Measurements from ENCODE around the gene MDM2. TPM values are rescaled to one million over a fixed set of nuclear protein-coding genes. Genes with fewer than 3 reads are reported as not detected.
"Not testable (repeated sequence)": the region's sequence is repeated elsewhere in the genome, so short reads cannot be mapped to it uniquely, and the experiment has no call there.

Gene MDM2
- total RNA-seq, 1 experiment from 2014 or later, result 159 TPM

GRCh38 chr12:68839183-68840147 lies 31.5 kb downstream of the MDM2 start:
- Mint-ChIP-seq H3K9me3 (no peaks in the 10 kb centered on the region), H3K4me3 (no peak overlapping the region), H3K27ac (no peak overlapping the region), H3K36me3 (ENCODE audit: insufficient read depth in 1 of 3, low read depth in 3 of 3) (peaks cover 18 to 78% (median 59%) of the 10 kb centered on the region in 3 experiments), H3K4me1 (peaks cover 0 to 12% of the 10 kb centered on the region in 2 experiments; a peak in 3 of 4 replicates), H3K27me3 (ENCODE audit: low read depth) (no peaks in the 10 kb centered on the region)
- no peak overlapping the region for H2BK15ac ChIP-seq (ENCODE audit: low read depth, low read length)
- no peak overlapping the region for H2BK12ac ChIP-seq (ENCODE audit: insufficient read length, low read depth, low read length)
- H4K8ac ChIP-seq (replicated peaks; ENCODE audit: insufficient read length, low read depth, low read length), result no peak overlapping the region
- no peak overlapping the region for H2AFZ ChIP-seq (ENCODE audit: low read length)
- H3K14ac ChIP-seq (ENCODE audit: insufficient read depth, low read length), result no peak overlapping the region
- H3K9ac ChIP-seq (ENCODE audit: extremely low read depth, insufficient read length, low read length), result no peak overlapping the region
- no peak overlapping the region for H2BK5ac ChIP-seq (ENCODE audit: insufficient read length, low read length)
- H3K4me1 ChIP-seq (ENCODE audit: insufficient read depth, low read length), result no peaks in the 10 kb centered on the region
- no CpG with 5 or more reads among the region's 2 CpGs for WGBS (ENCODE audit: extremely low coverage, insufficient read length, low lambda C conversion rate)
- no peak overlapping the region for H2AK5ac ChIP-seq (ENCODE audit: insufficient read length, low read length)
- H3K9me3 ChIP-seq (ENCODE audit: control insufficient read depth, low read depth, low read length), result no peaks in the 10 kb centered on the region
- no peak for DNase-seq
- H3K23ac ChIP-seq (ENCODE audit: insufficient read length, low read depth, low read length), result no peak overlapping the region
- no peaks in the 10 kb centered on the region for H4K20me1 ChIP-seq (ENCODE audit: control insufficient read depth, insufficient read depth, insufficient read length)
- H3K23me2 ChIP-seq (ENCODE audit: insufficient read length, low read depth, low read length, poor library complexity, severe bottlenecking), result no peaks in the 10 kb centered on the region
- no peak overlapping the region for H4K91ac ChIP-seq (ENCODE audit: insufficient read length, low read depth, low read length)
- H3T11ph ChIP-seq (ENCODE audit: low read length), result no peak overlapping the region
- TF ChIP-seq CTCF (conservative IDR thresholded peaks at IDR 0.05), result no peak
- H2BK120ac ChIP-seq (ENCODE audit: low read depth, low read length, poor library complexity, severe bottlenecking), result no peak overlapping the region
- no peaks in the 10 kb centered on the region for H3K27me3 ChIP-seq (ENCODE audit: insufficient read depth, low read length)
- H3K79me1 ChIP-seq (ENCODE audit: insufficient read depth, low read depth, low read length, poor library complexity, severe bottlenecking), result no peaks in the 10 kb centered on the region
- no peak overlapping the region for H4K5ac ChIP-seq (ENCODE audit: insufficient read length, low read depth, low read length)
- no peak overlapping the region for H3K27ac ChIP-seq (ENCODE audit: insufficient read length, low read depth, low read length)
- H2BK20ac ChIP-seq (ENCODE audit: low read depth, low read length, poor library complexity, severe bottlenecking), result no peak overlapping the region
- no peak overlapping the region for H3K4ac ChIP-seq (ENCODE audit: low read depth, low read length)
- H3K18ac ChIP-seq (ENCODE audit: insufficient read length, low read depth, low read length), result no peak overlapping the region
- H3K4me2 ChIP-seq (ENCODE audit: insufficient read depth, insufficient read length, low read length), result no peak overlapping the region
- no peak overlapping the region for H3K56ac ChIP-seq (ENCODE audit: insufficient read length, low read depth, low read length)
- H3K79me2 ChIP-seq (ENCODE audit: insufficient read depth, low read length), result no peaks in the 10 kb centered on the region

- H3K4ac ChIP-seq (ENCODE audit: low read depth, low read length); H3K56ac ChIP-seq (ENCODE audit: insufficient read length, low read depth, low read length); H2AFZ ChIP-seq (ENCODE audit: low read length); H2BK5ac ChIP-seq (ENCODE audit: insufficient read length, low read length); H3K27me3 ChIP-seq (ENCODE audit: insufficient read depth, low read length); H3K23me2 ChIP-seq (ENCODE audit: insufficient read length, low read depth, low read length, poor library complexity, severe bottlenecking); H3K27me3 Mint-ChIP-seq (ENCODE audit: low read depth); H4K8ac ChIP-seq (replicated peaks; ENCODE audit: insufficient read length, low read depth, low read length); H3K27ac ChIP-seq (ENCODE audit: insufficient read length, low read depth, low read length); H3K9me3 Mint-ChIP-seq; H3K4me2 ChIP-seq (ENCODE audit: insufficient read depth, insufficient read length, low read length); H3K79me1 ChIP-seq (ENCODE audit: insufficient read depth, low read depth, low read length, poor library complexity, severe bottlenecking); DNase-seq; H2BK12ac ChIP-seq (ENCODE audit: insufficient read length, low read depth, low read length); H4K5ac ChIP-seq (ENCODE audit: insufficient read length, low read depth, low read length); H3K79me2 ChIP-seq (ENCODE audit: insufficient read depth, low read length); H3K14ac ChIP-seq (ENCODE audit: insufficient read depth, low read length); H3K23ac ChIP-seq (ENCODE audit: insufficient read length, low read depth, low read length); H2AK5ac ChIP-seq (ENCODE audit: insufficient read length, low read length); H4K20me1 ChIP-seq (ENCODE audit: control insufficient read depth, insufficient read depth, insufficient read length); H4K91ac ChIP-seq (ENCODE audit: insufficient read length, low read depth, low read length); H3K4me1 ChIP-seq (ENCODE audit: insufficient read depth, low read length); H2BK20ac ChIP-seq (ENCODE audit: low read depth, low read length, poor library complexity, severe bottlenecking); H3T11ph ChIP-seq (ENCODE audit: low read length); H3K4me3 Mint-ChIP-seq; H2BK120ac ChIP-seq (ENCODE audit: low read depth, low read length, poor library complexity, severe bottlenecking); H3K9me3 ChIP-seq (ENCODE audit: control insufficient read depth, low read depth, low read length); H3K27ac Mint-ChIP-seq; H3K4me1 Mint-ChIP-seq; H3K18ac ChIP-seq (ENCODE audit: insufficient read length, low read depth, low read length); H2BK15ac ChIP-seq (ENCODE audit: low read depth, low read length); H3K9ac ChIP-seq (ENCODE audit: extremely low read depth, insufficient read length, low read length): not testable (repeated sequence)
- WGBS (ENCODE audit: extremely low coverage, insufficient read length, low lambda C conversion rate), result no CpG with 5 or more reads among the region's 5 CpGs
- peaks cover 16 to 68% (median 47%) of the 10 kb centered on the region in 3 experiments; a peak in 6 of 7 replicates for H3K36me3 Mint-ChIP-seq (ENCODE audit: insufficient read depth in 1 of 3, low read depth in 3 of 3)
These were observed 33.2 kb downstream of the MDM2 start for GRCh38 chr12:68841175-68841574.
